ENCODE results near the gene HSPA12B.
A peak's percentile ranks its signal among the peaks of the same experiment; 100 is the strongest.

Gene HSPA12B

DNA sequence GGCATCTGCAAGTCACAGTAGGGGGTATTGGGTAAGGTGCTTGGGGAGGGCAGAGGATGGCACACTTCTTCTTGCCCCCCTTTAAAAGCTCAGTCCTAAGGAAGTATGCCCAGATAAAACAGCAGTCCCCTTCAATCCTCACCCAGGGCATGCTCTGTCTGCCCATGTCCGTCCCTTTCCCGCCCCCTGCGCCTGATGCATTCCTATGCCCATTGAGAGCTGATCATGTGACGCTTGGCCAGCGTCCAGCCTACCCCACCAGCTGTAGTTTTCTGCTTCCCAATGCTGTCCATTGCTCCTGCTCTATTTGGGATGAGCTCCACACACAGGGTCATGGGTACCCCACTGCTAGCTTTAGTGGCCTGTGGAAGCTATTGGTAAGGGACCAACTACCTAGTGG lies 28.4 kb upstream of the HSPA12B start:
- no peak overlapping the region for H3K9ac ChIP-seq (ENCODE audit: low read depth in 1 of 2, low read length in 2 of 2)
- H3K9me3 ChIP-seq (ENCODE audit: control insufficient read depth in 2 of 2, low read length in 2 of 2), result no peaks in the 10 kb centered on the region
- no peaks in the 10 kb centered on the region for H3K27me3 ChIP-seq (ENCODE audit: control insufficient read depth in 2 of 2, insufficient read depth in 2 of 2, low read length in 2 of 2)
- H3K4me1 ChIP-seq (ENCODE audit: control insufficient read depth in 2 of 2, insufficient read depth in 2 of 2, low read length in 2 of 2), result no peaks in the 10 kb centered on the region
- H3K4me3 ChIP-seq (ENCODE audit: low read length in 2 of 2), result no peak overlapping the region
- H3K36me3 ChIP-seq (ENCODE audit: control insufficient read depth in 2 of 2, insufficient read depth in 2 of 2, low read length in 2 of 2), result no peaks in the 10 kb centered on the region
- no peak overlapping the region for H3K27ac ChIP-seq (ENCODE audit: low read depth in 2 of 2, low read length in 2 of 2)

DNA sequence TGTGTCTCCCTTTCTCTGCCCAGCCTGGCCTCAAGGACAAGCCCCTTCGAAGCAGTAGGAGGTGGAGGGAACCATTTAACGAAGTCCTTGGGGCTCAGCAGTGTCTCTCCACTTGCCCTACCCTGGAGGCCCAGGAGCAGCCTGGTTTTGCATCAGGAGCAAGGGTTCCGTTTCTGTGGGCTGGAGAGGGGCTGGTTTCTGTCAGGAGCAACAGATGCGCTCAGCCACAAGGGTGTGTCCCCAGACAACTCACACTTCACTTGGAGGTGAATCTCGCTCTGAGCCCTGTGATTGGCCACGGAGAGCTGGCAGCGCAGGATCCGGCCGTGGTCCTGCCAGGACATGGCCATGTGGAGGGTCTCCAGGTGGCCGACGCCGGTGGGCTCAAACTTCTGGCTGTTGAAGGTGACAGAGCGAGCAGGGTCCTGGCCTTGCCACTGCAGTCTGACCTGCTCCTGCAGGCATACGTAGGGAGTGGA lies 27.0 kb upstream of the HSPA12B start:
- H3K4me1 ChIP-seq (ENCODE audit: control insufficient read depth in 2 of 2, insufficient read depth in 2 of 2, low read length in 2 of 2), result no peaks in the 10 kb centered on the region

DNA sequence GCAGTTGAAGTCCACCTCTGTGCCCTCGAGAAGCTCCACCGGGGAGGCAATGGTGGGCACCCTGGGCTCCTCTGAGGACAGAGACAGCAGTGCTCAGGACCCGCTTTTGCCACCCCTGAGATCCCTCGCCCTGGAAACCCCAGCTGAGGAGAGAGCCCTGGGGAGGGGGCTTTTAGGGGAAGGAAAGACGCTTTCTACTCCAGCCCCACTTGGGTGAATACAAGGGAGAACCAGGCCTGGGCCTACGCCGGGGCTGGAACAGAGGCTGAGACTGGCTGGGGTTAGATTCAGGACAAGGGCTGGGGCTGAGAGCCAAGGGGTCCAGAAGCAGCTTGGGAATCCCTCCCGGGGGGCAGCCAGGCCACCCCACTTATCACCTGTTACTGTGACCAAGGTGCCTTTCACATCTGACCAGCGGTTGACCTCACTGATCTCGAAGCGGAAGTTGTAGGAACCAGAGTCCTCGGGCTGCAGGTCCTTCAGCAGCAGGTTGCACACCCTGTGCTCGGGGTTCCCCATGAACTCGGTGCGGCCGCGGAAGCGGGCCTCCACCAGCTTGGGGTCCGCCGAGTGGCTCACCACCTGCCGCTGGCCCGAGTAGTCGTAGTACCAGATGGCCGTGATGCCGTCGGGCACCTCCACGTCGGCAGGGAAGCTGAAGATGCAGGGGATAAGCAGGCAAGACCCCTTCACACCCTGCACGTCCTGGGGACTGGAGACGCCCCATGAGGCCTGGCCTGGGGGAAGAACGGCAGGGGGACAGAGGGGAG lies 26.3 kb upstream of the HSPA12B start:
- H3K4me3 ChIP-seq (ENCODE audit: low read length in 2 of 2), result no peak overlapping the region
- H3K36me3 ChIP-seq (ENCODE audit: control insufficient read depth in 2 of 2, insufficient read depth in 2 of 2, low read length in 2 of 2), result no peaks in the 10 kb centered on the region
- H3K9me3 ChIP-seq (ENCODE audit: control insufficient read depth in 2 of 2, low read length in 2 of 2), result no peaks in the 10 kb centered on the region
- H3K9ac ChIP-seq (ENCODE audit: low read depth in 1 of 2, low read length in 2 of 2), result no peak overlapping the region
- H3K27me3 ChIP-seq (ENCODE audit: control insufficient read depth in 2 of 2, insufficient read depth in 2 of 2, low read length in 2 of 2), result no peaks in the 10 kb centered on the region
- no peaks in the 10 kb centered on the region for H3K4me1 ChIP-seq (ENCODE audit: control insufficient read depth in 2 of 2, insufficient read depth in 2 of 2, low read length in 2 of 2)
- H3K27ac ChIP-seq (ENCODE audit: low read depth in 2 of 2, low read length in 2 of 2), result no peak overlapping the region

More for the DNA sequence above, 27.0 kb upstream of the HSPA12B start:
- Histone ChIP-seq H3K9me3 (ENCODE audit: control insufficient read depth in 2 of 2, low read length in 2 of 2) (no peaks in the 10 kb centered on the region), H3K9ac (ENCODE audit: low read depth in 1 of 2, low read length in 2 of 2) (no peak overlapping the region), H3K36me3 (ENCODE audit: control insufficient read depth in 2 of 2, insufficient read depth in 2 of 2, low read length in 2 of 2) (no peaks in the 10 kb centered on the region), H3K27ac (ENCODE audit: low read depth in 2 of 2, low read length in 2 of 2) (no peak overlapping the region), H3K27me3 (ENCODE audit: control insufficient read depth in 2 of 2, insufficient read depth in 2 of 2, low read length in 2 of 2) (no peaks in the 10 kb centered on the region), H3K4me3 (ENCODE audit: low read length in 2 of 2) (no peak overlapping the region)

DNA sequence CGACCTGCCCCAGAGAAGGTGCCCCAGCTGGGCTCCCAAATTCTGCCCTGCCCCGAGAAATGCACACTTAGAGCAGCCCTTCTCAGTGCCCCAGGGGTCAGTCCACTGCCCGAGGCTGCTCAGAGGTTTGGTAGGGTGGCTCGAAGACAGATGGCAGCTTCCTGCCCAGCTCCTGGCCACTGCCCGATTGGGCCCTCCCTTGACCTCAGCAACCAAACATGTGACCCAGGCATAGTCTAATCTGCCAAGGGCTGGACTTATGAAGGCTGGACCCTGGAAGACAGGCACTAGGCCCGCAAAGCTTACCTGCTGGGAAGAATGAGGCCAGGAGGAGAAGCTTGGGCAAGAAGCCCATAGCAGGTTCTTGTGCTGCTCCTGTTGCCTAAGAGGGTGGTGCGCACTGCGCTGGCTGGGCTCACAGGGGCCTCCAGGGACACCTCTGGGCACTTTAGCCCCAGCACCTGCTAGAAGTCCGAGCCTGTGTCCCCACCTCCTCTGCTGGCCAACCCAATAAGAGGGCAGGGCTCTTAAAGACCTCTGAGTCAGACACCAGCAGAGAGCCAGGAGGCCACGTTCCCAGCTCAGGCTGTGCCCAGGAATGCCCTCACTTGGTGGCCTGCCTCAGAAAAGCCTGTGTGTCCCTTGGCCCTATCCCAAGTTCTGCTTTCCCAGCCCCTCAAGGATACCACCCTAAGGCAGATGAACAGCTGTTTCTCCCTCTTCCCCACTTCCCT lies 25.5 kb upstream of the HSPA12B start:
- H3K9ac ChIP-seq (ENCODE audit: low read depth in 1 of 2, low read length in 2 of 2), result no peak overlapping the region
- no peaks in the 10 kb centered on the region for H3K27me3 ChIP-seq (ENCODE audit: control insufficient read depth in 2 of 2, insufficient read depth in 2 of 2, low read length in 2 of 2)
- no peak overlapping the region for H3K4me3 ChIP-seq (ENCODE audit: low read length in 2 of 2)
- H3K36me3 ChIP-seq (ENCODE audit: control insufficient read depth in 2 of 2, insufficient read depth in 2 of 2, low read length in 2 of 2), result no peaks in the 10 kb centered on the region
- no peaks in the 10 kb centered on the region for H3K4me1 ChIP-seq (ENCODE audit: control insufficient read depth in 2 of 2, insufficient read depth in 2 of 2, low read length in 2 of 2)
- H3K27ac ChIP-seq (ENCODE audit: low read depth in 2 of 2, low read length in 2 of 2), result no peak overlapping the region
- no peaks in the 10 kb centered on the region for H3K9me3 ChIP-seq (ENCODE audit: control insufficient read depth in 2 of 2, low read length in 2 of 2)

DNA sequence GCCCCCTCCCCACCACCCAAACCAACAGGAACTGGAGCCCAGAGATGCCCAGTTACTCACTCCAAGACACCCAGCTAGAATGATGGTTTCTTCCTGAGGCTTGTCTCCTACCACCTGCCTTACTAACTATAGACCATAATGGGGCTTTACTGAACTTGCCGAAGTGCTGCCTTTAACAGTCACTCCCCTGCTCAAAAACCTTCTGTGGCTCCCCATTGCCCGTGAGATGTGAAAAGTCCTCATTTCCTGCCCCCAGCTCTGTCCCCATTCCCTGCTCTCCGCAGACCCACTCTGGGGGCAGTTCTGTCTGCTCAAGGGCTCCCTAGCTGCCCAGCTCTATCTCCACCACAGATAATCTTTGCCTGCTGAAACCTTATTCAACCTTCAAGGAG lies 25.0 kb upstream of the HSPA12B start:
- H3K36me3 ChIP-seq (ENCODE audit: control insufficient read depth in 2 of 2, insufficient read depth in 2 of 2, low read length in 2 of 2), result no peaks in the 10 kb centered on the region
- H3K9ac ChIP-seq (ENCODE audit: low read depth in 1 of 2, low read length in 2 of 2), result no peak overlapping the region
- H3K4me1 ChIP-seq (ENCODE audit: control insufficient read depth in 2 of 2, insufficient read depth in 2 of 2, low read length in 2 of 2), result no peaks in the 10 kb centered on the region
- no peak overlapping the region for H3K4me3 ChIP-seq (ENCODE audit: low read length in 2 of 2)
- no peaks in the 10 kb centered on the region for H3K27me3 ChIP-seq (ENCODE audit: control insufficient read depth in 2 of 2, insufficient read depth in 2 of 2, low read length in 2 of 2)
- H3K9me3 ChIP-seq (ENCODE audit: control insufficient read depth in 2 of 2, low read length in 2 of 2), result no peaks in the 10 kb centered on the region
- H3K27ac ChIP-seq (ENCODE audit: low read depth in 2 of 2, low read length in 2 of 2), result no peak overlapping the region

DNA sequence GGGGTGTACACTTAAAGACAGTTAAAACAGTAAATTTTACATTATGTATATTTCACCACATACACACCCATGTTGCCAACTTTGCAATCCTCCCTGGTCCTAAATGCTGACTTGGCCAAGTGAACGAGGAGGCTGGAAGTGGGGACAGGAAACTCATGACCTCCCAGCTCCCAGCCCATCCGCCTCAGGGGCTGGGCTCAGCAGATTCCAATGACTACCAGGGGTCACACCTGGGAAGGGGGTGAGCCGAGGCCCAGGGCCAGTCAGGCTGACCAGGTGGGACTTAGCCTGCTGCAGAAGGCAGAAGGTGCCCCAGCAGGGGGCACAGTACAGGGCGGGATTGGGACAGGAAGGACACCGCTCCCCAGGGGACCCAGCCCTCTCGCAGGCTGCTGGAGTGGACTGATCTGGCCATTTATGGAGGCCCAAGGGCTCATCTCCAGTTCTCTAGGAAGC lies 22.4 kb upstream of the HSPA12B start:
- Histone ChIP-seq H3K4me3 (ENCODE audit: low read length in 2 of 2) (no peak overlapping the region), H3K9ac (ENCODE audit: low read depth in 1 of 2, low read length in 2 of 2) (no peak overlapping the region), H3K27me3 (ENCODE audit: control insufficient read depth in 2 of 2, insufficient read depth in 2 of 2, low read length in 2 of 2) (no peaks in the 10 kb centered on the region), H3K9me3 (ENCODE audit: control insufficient read depth in 2 of 2, low read length in 2 of 2) (no peaks in the 10 kb centered on the region), H3K4me1 (ENCODE audit: control insufficient read depth in 2 of 2, insufficient read depth in 2 of 2, low read length in 2 of 2) (no peaks in the 10 kb centered on the region), H3K36me3 (ENCODE audit: control insufficient read depth in 2 of 2, insufficient read depth in 2 of 2, low read length in 2 of 2) (no peaks in the 10 kb centered on the region), H3K27ac (ENCODE audit: low read depth in 2 of 2, low read length in 2 of 2) (peak overlapping the region; percentile 14 to 23)

DNA sequence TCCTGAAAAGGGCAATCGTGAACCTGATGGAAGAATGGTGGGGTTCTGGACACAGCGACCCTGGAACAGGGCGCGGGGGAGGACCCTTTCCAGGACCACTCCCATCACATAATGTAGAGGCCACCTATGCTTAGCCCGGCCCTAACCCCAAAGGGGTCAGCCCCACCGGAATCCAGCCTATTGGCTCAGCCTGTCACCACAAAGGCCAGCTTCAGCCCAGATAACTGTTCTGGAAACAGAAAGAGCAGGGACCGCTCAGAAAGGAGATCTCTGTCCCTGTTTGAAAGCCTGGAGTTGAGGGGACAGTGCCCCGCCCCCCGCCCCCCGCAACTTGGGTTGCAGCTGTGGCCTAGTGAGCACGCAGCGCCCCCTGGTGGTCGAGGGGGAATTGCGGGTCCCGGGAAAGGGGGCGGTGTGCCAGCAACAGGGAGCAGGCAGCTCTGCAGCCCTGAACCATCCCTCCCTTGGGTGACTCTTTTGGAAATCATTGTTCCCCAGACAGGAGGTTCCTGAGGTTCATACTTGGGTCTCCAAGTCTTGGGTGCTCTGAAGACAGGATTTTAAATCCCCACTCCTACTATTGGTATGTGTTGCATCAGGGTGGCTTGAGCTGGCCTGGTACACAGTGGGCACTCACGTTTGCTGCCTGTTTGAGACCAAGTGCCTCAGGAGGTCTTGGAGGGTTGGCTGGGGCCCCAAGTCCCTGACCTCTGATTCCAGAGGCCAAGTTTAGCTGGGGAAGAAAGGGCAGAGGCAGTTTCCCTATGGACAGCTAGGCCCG lies 21.6 kb upstream of the HSPA12B start:
- Histone ChIP-seq H3K9me3 (ENCODE audit: control insufficient read depth in 2 of 2, low read length in 2 of 2) (no peaks in the 10 kb centered on the region), H3K27me3 (ENCODE audit: control insufficient read depth in 2 of 2, insufficient read depth in 2 of 2, low read length in 2 of 2) (no peaks in the 10 kb centered on the region), H3K4me3 (ENCODE audit: low read length in 2 of 2) (peak overlapping the region in 1 of 2 donors; percentile 2), H3K27ac (ENCODE audit: low read depth in 2 of 2, low read length in 2 of 2) (peak overlapping the region; percentile 14 to 23), H3K36me3 (ENCODE audit: control insufficient read depth in 2 of 2, insufficient read depth in 2 of 2, low read length in 2 of 2) (no peaks in the 10 kb centered on the region), H3K4me1 (ENCODE audit: control insufficient read depth in 2 of 2, insufficient read depth in 2 of 2, low read length in 2 of 2) (no peaks in the 10 kb centered on the region), H3K9ac (ENCODE audit: low read depth in 1 of 2, low read length in 2 of 2) (no peak overlapping the region)

DNA sequence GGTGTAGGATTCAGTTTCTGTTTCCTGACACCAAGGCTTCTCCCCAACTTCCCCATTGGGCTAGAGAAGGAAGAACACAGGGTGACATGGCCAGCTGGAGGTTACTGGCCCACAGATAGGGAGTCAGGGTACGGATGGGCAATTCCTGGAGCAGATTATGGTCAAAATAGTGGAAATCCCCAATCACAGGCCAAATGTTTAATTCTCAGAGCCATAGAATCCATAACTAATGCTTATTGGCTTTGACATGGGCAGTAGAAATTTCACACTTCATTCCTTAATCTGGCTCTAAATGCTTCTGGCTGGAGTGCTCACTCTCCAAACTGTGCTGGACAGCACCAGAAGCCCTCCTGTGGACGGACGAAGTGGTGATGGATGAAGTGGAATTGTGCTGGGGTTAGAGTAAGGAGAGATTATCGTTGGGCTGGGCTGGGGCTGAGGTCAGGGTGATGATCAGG lies 21.0 kb upstream of the HSPA12B start:
- Histone ChIP-seq H3K4me3 (ENCODE audit: low read length in 2 of 2) (peak overlapping the region in 1 of 2 donors; percentile 9), H3K9ac (ENCODE audit: low read depth in 1 of 2, low read length in 2 of 2) (no peak overlapping the region), H3K27ac (ENCODE audit: low read depth in 2 of 2, low read length in 2 of 2) (no peak overlapping the region), H3K9me3 (ENCODE audit: control insufficient read depth in 2 of 2, low read length in 2 of 2) (no peaks in the 10 kb centered on the region), H3K4me1 (ENCODE audit: control insufficient read depth in 2 of 2, insufficient read depth in 2 of 2, low read length in 2 of 2) (no peaks in the 10 kb centered on the region), H3K27me3 (ENCODE audit: control insufficient read depth in 2 of 2, insufficient read depth in 2 of 2, low read length in 2 of 2) (no peaks in the 10 kb centered on the region), H3K36me3 (ENCODE audit: control insufficient read depth in 2 of 2, insufficient read depth in 2 of 2, low read length in 2 of 2) (no peaks in the 10 kb centered on the region)

DNA sequence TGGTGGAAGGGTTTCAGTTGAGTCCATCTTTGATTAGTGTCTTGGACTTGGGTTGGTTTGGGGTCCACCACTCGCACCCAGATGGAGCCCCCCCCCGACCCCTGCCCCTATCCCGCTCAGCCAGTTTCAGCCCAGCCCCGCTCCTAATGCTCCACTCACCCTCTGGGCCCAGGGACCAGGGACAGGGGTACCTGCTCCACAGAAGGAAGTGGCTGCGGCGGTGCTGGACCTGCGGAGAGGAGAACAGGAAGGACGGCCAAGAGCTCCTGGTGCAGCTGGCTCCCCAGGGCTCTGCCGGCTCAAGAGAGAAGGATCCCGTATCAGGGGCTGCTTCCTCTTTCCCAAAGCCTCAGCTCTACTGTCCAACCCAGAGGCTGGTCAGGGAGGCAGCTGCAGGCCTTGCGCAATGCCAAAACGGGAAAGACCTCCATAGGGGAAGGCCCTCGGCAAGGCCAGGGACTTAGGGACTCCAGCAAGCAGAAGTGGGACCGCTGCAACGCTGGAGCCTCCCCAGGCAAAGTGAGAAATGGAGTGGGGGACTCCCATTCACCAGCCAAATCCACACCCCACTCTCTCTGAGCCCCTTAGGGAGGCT lies 20.1 kb upstream of the HSPA12B start, which contains the start of gene SIGLEC1:
SIGLEC1 (minus strand) TSS at position 322 of the 595 bp plus-strand sequence. CDS start 5,472 bp downstream, outside the sequence.
- H3K36me3 ChIP-seq (ENCODE audit: control insufficient read depth in 2 of 2, insufficient read depth in 2 of 2, low read length in 2 of 2), result no peaks in the 10 kb centered on the region
- peak within 1 kb of the TSS in 1 of 2 donors; percentile 9 for H3K4me3 ChIP-seq (ENCODE audit: low read length in 2 of 2)
- no peaks in the 10 kb centered on the region for H3K27me3 ChIP-seq (ENCODE audit: control insufficient read depth in 2 of 2, insufficient read depth in 2 of 2, low read length in 2 of 2)
- H3K9ac ChIP-seq (ENCODE audit: low read depth in 1 of 2, low read length in 2 of 2), result no peak within 1 kb of the TSS
- H3K4me1 ChIP-seq (ENCODE audit: control insufficient read depth in 2 of 2, insufficient read depth in 2 of 2, low read length in 2 of 2), result no peaks in the 10 kb centered on the region
- H3K9me3 ChIP-seq (ENCODE audit: control insufficient read depth in 2 of 2, low read length in 2 of 2), result no peaks in the 10 kb centered on the region
- H3K27ac ChIP-seq (ENCODE audit: low read depth in 2 of 2, low read length in 2 of 2), result no peak within 1 kb of the TSS
